GM18505 (cell line): ENCODE data around the gene CRYBG2.
"Not testable (repeated sequence)": the region's sequence is repeated elsewhere in the genome, so short reads cannot be mapped to it uniquely, and the experiment has no call there.

Experiments used
- ATAC-seq: cut with Tn5 transposase; IDR thresholded peaks from one replicate; pipeline ENCODE4 v1.9.1; 2021; ENCODE audit not compliant: unreplicated experiment
- POLR2A ChIP-seq: IDR thresholded peaks from 4 replicates; pipeline ENCODE4 v1.6.1; 2011; ENCODE audit warnings: borderline replicate concordance; ENCODE audit not compliant: insufficient read depth, insufficient read length; ENCODE audit errors: extremely low read depth

CRYBG2 gene

DNA sequence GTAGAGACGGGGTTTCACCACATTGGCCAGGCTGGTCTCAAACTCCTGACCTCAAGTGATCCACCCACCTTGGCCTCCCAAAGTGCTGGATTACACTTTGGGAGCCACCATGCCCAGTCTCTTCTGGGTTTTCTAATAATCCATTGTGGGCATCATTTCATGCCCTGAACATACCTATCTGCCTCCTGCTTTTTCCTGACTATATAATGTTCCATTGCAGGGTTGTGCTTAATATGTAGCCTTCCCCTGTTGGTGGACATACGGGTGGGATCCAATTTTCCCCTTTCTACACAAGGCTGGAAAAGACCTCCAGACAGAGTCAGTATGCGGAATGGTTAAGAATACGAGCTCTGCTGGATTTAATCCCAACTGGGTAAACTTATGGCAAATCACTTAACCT lies 22.1 kb upstream of the CRYBG2 start:
- no peak for ATAC-seq
- TF ChIP-seq POLR2A = no peak

DNA sequence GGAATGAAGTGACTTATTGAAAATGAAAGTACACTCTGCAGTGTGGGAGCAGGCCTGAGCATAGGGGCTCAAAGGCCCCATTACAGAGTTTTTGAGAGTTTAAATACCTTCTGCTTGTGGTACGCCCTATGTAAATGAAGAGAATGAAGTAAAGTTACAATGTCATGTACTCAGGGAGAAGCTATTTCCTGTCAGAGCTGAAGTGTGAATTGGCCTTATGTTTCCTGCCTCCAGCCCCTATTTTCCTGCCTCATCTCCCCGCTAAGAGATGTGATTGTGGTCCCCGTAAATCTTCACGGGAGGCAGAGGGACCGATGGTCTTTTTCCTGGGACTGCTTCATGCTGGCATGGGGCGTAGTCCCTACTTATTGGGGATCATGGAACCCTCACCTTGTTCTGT lies 21.2 kb upstream of the CRYBG2 start:
- no peak for ATAC-seq
- no peak for TF ChIP-seq POLR2A

DNA sequence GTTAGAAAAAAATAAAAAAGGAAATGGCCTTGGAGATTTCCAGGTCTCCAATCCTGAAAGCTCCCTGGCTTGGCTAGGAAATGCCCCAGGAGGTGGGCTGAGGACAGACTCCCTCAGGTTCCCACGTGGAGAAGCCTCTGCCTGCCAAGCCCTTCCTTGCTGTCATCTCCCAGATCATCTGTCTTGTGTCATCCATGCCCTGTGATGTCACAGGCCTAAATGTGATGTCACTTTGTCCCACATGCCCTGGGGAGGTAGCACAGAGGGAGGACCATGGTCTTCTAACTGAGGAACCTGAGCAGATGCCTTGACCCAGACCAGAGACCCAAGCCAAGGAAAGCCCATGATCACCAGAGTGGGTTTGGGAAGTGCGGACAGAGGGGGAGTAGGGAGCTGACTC lies 20.4 kb upstream of the CRYBG2 start:
- ATAC-seq = not testable (repeated sequence)

DNA sequence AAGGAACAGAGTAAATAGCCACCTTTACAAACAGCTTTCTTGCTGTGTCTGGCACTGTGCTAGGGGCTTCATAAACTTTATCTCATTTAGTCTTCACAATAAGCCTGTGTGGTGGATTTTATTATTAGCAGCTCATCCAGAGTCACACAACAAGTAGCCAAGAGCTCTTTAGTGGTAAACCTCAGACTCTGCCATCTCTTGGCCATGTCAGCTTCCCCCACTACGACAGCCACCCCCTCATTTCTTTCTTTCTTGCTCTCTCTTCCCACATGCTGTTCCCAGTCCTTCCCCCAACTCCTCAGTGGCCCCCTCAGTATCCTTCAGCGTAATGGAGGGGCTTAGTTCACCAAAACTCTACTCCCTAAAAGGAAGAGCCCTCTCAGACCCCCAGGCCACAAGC lies 19.9 kb upstream of the CRYBG2 start:
- TF ChIP-seq POLR2A = no peak
- ATAC-seq = no peak

DNA sequence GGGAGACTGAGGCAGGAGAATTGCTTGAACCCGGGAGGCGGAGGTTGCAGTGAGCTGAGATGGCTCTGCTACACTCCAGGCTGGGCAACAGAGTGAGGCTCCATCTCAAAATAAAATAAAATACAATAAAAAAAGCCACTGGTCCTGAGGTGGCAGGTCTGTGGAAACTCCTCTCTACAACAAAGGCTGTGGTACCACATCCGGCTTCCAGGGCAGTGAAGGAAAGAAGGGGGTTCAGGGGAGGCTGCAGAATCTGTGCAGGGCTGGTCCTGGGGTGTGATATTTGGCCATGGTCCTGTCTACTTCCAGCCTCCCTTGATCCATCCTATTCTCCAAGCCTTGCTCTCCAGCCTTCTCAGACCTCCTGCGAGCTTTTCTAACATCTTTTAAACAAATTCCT lies 19.4 kb upstream of the CRYBG2 start:
- TF ChIP-seq POLR2A = no peak
- ATAC-seq = no peak

DNA sequence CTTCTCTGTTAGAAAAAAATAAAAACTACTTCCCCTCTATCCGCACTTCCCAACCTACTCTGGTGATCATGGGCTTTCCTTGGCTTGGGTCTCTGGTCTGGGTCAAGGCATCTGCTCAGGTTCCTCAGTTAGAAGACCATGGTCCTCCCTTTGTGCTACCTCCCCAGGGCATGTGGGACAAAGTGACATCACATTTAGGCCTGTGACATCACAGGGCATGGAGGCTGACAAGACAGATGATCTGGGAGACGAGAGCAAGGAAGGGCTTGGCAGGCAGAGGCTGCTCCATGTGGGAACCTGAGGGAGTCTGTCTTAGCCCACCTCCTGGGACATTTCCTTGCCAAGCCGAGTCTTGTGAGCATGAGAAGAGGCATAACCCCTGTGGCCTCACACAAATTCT lies 18.7 kb upstream of the CRYBG2 start, which contains the start of gene ZNF683:
ZNF683 (minus strand) TSS at position 140 of the 400 bp plus-strand sequence. CDS start 4,179 bp downstream, outside the sequence.
- not testable (repeated sequence) for ATAC-seq

DNA sequence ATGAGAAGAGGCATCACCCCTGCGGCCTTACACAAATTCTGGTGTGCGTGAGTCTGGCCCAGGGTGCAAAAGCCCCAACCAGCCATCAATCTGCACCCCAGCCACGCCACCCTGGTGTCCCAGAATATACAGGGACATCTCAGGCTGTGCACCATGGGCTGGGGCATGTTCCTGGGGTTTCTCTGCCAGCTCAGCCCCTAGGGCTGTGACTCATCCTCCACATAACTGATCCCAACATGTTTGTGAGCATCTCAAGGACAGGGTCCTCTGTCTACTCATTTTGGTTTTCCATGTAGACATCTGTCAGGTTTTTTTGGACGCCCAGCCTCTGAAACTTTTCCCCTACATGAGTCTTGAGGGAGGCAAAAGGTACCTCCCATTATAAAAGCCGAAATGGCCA lies 18.1 kb upstream of the CRYBG2 start:
- no peak for ATAC-seq
- TF ChIP-seq POLR2A = no peak

DNA sequence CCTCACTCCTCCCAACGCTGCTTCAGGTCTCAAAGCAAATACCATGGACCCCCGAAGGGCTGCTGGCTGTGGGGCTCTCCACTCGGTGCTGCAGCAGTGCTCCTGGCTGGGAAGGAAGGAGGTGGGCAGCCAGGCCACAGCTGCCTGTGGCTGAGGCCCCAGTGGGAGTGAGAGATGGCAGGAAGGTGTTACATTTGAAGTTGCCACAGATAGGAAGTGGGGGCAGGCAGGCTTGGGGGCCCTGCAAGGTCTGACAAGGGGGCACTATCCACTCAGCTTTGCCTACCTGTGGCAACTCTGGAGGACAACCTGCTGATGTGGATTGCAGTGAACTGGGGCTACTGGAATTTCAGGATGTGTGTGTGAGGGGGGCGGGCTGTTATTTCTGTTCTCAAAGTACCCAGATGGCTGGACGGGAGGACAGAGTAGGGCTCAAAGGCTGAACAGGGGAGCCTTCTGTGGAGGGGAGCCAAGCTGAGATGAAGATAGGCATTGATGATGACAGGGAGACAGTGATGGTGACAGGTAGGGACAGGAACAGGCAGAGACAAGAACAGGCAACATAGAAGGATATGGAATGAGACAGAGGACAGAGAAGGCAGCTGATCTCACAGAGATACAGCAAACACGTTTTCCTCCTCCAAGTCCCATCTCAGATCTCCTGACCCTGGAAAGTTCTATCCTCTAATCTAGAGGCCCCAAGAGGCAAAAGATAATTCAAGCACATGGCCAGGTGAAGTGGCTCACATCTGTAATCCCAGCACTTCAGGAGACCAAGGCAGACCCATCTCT lies 16.9 kb upstream of the CRYBG2 start:
- no peak for TF ChIP-seq POLR2A
- ATAC-seq = no peak

DNA sequence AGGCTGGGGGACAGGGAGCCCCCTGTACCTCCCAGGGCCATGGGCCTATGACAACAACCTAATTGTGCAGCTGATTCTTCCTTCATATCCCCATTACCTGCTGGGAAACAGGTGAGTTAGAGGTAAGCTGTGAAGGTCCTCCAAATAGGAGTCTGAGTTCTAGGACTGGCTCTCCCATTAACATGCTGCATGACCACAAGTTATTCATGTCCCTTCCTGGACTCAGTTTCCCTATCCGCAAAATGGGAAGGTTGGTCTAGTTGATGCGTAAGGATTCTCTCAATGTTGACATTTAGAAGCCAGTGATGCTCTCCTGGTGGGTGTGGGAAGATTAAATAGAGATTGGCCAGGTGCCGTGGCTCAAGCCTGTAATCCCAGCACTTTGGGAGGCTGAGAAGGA lies 14.6 kb upstream of the CRYBG2 start:
- ATAC-seq = no peak
- no peak for TF ChIP-seq POLR2A

DNA sequence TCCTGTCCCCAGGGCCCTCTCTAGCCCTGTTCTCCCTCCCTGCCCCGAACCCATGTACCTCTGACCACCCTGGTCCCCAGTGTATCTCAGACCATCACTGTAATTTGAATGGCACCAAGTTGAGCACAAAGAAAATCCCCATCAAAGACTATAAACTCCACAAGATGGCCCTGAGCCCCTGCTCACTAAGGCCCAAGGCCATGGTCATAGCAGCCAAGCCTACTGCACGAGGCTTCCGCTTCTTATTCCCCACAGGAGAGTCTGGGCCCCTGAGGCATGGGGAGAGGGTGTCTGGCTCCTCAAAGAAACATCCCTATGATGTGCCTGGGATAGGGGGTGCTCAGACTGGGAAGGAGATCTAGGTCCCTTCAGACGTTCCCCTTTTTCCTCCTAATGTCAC lies 14.1 kb upstream of the CRYBG2 start:
- no peak for TF ChIP-seq POLR2A
- ATAC-seq = no peak

DNA sequence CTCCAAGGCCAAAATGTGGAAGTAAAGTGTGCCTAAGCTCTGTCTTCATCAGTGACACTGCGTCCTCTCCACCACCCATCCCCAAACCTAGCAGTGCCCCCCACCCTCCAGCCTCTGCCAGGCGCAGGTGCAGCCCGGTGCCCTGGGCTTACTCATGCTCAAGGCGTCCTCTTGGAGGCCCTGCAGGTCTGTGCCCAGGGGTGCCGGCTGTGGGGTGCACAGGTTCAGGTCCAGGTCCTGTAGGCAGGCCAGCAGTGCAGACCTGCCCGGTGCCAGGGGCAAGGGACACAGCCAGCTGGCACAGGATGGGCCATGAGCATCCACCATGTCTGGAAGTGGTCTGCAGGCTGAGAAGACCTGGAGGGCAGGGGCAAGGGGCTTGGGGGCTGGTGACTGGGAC lies 13.5 kb upstream of the CRYBG2 start:
- no peak for ATAC-seq
- no peak for TF ChIP-seq POLR2A

DNA sequence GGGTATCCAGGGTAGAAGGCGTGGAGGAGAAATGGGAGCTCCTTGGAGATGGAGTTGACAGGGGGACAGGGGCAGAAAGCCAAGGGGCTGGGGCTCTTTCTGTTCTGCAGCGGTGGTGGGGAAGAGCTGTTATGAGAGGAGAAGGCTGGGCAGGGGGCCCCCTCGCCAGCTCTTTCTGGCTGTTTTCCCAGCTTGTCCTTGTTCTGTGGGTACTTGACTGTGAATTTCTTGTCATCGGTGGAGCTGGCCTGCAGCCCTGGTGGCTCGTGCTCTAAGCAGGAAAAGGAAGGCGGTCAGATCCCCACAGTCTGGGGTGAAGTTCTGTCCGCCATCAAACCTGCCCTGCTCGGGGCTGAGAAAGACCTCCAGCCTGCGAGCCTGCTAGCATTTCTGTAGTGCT lies 11.0 kb upstream of the CRYBG2 start:
- no peak for TF ChIP-seq POLR2A
- no peak for ATAC-seq

DNA sequence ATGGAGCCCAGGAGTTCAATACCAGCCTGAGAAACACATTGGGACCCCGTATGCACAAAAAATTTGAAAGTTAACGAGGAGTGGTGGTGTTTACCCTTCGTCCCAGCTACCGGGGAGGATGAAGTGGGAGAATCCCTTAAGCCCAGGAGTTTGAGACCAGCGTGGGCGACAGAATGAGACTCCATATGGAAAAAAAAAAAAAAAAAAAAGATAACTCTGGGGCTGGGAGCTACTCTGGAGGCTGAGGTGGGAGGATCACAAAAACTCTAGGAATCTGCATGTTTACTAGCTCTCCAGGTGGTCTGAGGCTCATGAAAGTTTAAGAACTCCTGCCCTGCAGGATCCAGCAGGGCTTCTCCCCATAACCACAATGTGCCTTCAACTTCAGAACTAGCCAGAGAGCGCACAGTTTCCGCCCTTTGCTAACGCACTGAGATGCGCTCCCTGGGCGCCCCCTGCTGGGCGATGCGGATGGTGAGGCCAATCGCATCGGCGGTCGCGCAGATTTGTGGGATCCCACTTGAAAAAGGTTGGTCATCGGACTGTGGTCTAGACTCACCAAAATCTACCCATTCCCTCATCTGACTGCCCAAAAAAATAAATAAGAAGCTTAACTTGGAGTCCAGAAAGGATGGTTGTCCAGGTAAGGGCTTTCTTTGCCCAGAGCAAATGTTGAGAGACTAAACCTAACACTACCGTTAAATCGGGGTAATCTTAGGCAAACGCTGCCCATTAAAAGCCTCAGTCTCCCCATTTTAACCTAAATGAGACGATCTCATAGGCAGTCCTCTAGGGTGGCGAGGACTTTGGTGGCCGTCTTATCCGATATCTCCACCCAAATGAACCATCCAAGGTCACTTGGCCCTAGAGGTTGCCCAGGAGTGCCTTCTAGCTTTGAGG lies 9.9 kb upstream of the CRYBG2 start:
- ATAC-seq = no peak
- TF ChIP-seq POLR2A = no peak

DNA sequence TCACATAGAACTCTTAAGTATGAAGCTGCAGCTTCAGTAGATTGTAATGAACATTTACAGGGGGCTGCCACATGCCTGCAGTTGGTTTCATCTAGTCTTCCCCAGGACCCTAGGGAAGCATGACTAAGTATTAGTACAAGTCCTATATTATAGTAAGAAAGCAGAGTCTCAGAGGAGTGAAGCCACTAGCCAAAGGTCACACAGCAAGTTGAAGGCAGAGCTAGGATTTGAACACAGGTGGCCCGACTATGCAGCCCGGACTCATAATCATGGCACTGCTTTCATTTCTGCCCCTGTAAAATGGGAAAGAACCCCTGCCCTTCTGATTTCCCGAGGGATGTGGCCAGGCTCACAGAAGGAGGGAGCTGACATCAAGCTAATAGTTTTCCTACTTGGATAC lies 8.4 kb upstream of the CRYBG2 start:
- TF ChIP-seq POLR2A = no peak
- no peak for ATAC-seq
